Activated B cell treated with CpG ODN at 0.5 μM for 24 hours (primary cell): ENCODE data around the gene TMEM260. TPM values are rescaled to one million over a fixed set of nuclear protein-coding genes. Genes with fewer than 3 reads are reported as not detected.

Experiments used
- ATAC-seq: fragments of 200-7000 bp; cut with Tn5 transposase; one replicate; pipeline ENCODE4 v1.10.0; 2021; ENCODE audit warnings: low read depth, mild to moderate bottlenecking, moderate library complexity
- CTCF ChIA-PET: fragments of 350-600 bp; sonication (Branson Sonifier 250); formaldehyde crosslinking; loops from one replicate; lab custom pipeline; 2021; ENCODE audit warnings: antibody characterized with exemption; lab: Charles Lee
- POLR2A ChIA-PET: fragments of 350-600 bp; sonication (Branson Sonifier 250); formaldehyde crosslinking; loops from one replicate; lab custom pipeline; 2021; ENCODE audit warnings: antibody characterized with exemption; lab: Charles Lee
- DNase-seq: peaks from one replicate; pipeline ENCODE4 v3.0.0; 2022
- H3K27ac Mint-ChIP-seq: one replicate; pipeline ENCODE4 v1.8.0; 2020; ENCODE audit warnings: mixed read lengths
- H3K27me3 Mint-ChIP-seq: one replicate; pipeline ENCODE4 v1.8.0; 2021; ENCODE audit warnings: mixed read lengths
- H3K36me3 Mint-ChIP-seq: one replicate; pipeline ENCODE4 v1.8.0; 2021; ENCODE audit warnings: low read depth, mixed read lengths
- H3K4me1 Mint-ChIP-seq: one replicate; pipeline ENCODE4 v1.8.0; 2021; ENCODE audit warnings: mixed read lengths
- H3K4me3 Mint-ChIP-seq: one replicate; pipeline ENCODE4 v1.8.0; 2020; ENCODE audit warnings: mild to moderate bottlenecking, mixed read lengths
- H3K9me3 Mint-ChIP-seq: one replicate; pipeline ENCODE4 v1.8.0; 2020; ENCODE audit warnings: mixed read lengths
- CTCF ChIP-seq: fragments of 200-600 bp; IDR thresholded peaks from one replicate; pipeline ENCODE4 v1.8.0; 2022; ENCODE audit warnings: antibody characterized with exemption, mild to moderate bottlenecking
- intact Hi-C: fragments of 100-400 bp; cut with micrococcal nuclease; formaldehyde crosslinking; loops from one replicate; pipeline ENCODE4 v1.15.1; 2024
- total RNA-seq: library from RNA; stranded (reverse); gene quantifications from 2 replicates; pipeline ENCODE4 v1.2.3, GENCODE V29; 2022

The TMEM260 gene
- total RNA-seq, 1 donor from 2014 or later = 24.7 TPM

- no peak for DNase-seq
- TF ChIP-seq CTCF = no peak
- intact Hi-C loops = no loop called here
- no peaks in the 10 kb centered on the region for H3K9me3 Mint-ChIP-seq
- H3K27me3 Mint-ChIP-seq = no peaks in the 10 kb centered on the region
- ChIA-PET POLR2A (no interaction called here), CTCF (no interaction called here)
- ATAC-seq = no peak
- H3K36me3 Mint-ChIP-seq = peaks cover 38% of the 10 kb centered on the region
- H3K27ac Mint-ChIP-seq = no peak overlapping the region
- H3K4me3 Mint-ChIP-seq = no peak overlapping the region
- H3K4me1 Mint-ChIP-seq = no peaks in the 10 kb centered on the region
Observed at GRCh38 chr14:56647493-56647892, 67.9 kb downstream of the TMEM260 start.

- peaks cover 37% of the 10 kb centered on the region for H3K36me3 Mint-ChIP-seq
- no peaks in the 10 kb centered on the region for H3K4me1 Mint-ChIP-seq
Observed at GRCh38 chr14:56648508-56649301, 69.1 kb downstream of the TMEM260 start.

GRCh38 chr14:56649382-56649781 lies 69.8 kb downstream of the TMEM260 start:
- POLR2A ChIA-PET = no interaction called here
- Mint-ChIP-seq H3K4me1 (no peaks in the 10 kb centered on the region), H3K27ac (no peak overlapping the region), H3K4me3 (no peak overlapping the region), H3K9me3 (no peaks in the 10 kb centered on the region), H3K27me3 (no peaks in the 10 kb centered on the region), H3K36me3 (peaks cover 35% of the 10 kb centered on the region)
- ATAC-seq = no peak
- intact Hi-C loops = no loop called here
- no peak for DNase-seq
- CTCF ChIA-PET = no interaction called here
- no peak for TF ChIP-seq CTCF

More at GRCh38 chr14:56648508-56649301, 69.1 kb downstream of the TMEM260 start:
- DNase-seq (no peak), ATAC-seq (no peak)
- CTCF ChIA-PET = no interaction called here
- Mint-ChIP-seq H3K27me3 (no peaks in the 10 kb centered on the region), H3K27ac (no peak overlapping the region), H3K9me3 (no peaks in the 10 kb centered on the region), H3K4me3 (no peak overlapping the region)
- POLR2A ChIA-PET = interaction anchor here (0.6 kb wide), 1 partner anchor 254 kb away, joined by 4 read pairs; no protein-coding TSS in a partner anchor
- intact Hi-C loops = no loop called here
- no peak for TF ChIP-seq CTCF

GRCh38 chr14:56650048-56650447 lies 70.5 kb downstream of the TMEM260 start:
- Mint-ChIP-seq H3K27me3 (no peaks in the 10 kb centered on the region), H3K27ac (no peak overlapping the region), H3K36me3 (peaks cover 32% of the 10 kb centered on the region), H3K4me3 (no peak overlapping the region), H3K4me1 (no peaks in the 10 kb centered on the region), H3K9me3 (no peaks in the 10 kb centered on the region)
- CTCF ChIA-PET = no interaction called here
- TF ChIP-seq CTCF = no peak
- DNase-seq (no peak), ATAC-seq (no peak)
- intact Hi-C loops = no loop called here
- POLR2A ChIA-PET = no interaction called here

GRCh38 chr14:56650979-56651378 lies 71.4 kb downstream of the TMEM260 start:
- H3K27ac Mint-ChIP-seq = no peak overlapping the region
- ChIA-PET POLR2A (no interaction called here), CTCF (no interaction called here)
- no peak overlapping the region for H3K4me3 Mint-ChIP-seq
- no peak for ATAC-seq
- intact Hi-C loops = no loop called here
- H3K9me3 Mint-ChIP-seq = no peaks in the 10 kb centered on the region
- H3K36me3 Mint-ChIP-seq = peaks cover 31% of the 10 kb centered on the region
- no peaks in the 10 kb centered on the region for H3K4me1 Mint-ChIP-seq
- no peak for DNase-seq
- H3K27me3 Mint-ChIP-seq = no peaks in the 10 kb centered on the region
- no peak for TF ChIP-seq CTCF
